GM23338 (cell line): ENCODE data around the gene GABBR1. TPM values are rescaled to one million over a fixed set of nuclear protein-coding genes. Genes with fewer than 3 reads are reported as not detected.

Experiments
- ATAC-seq: fragments of 200-7000 bp; cut with Tn5 transposase; 3 replicates; pipeline ENCODE4 v1.9.1; 2020
- DNase-seq: peaks from one replicate; pipeline ENCODE4 v3.0.0-alpha.2; 2015; ENCODE audit warnings: low spot score
- H2AFZ ChIP-seq: fragments of 200-600 bp; sonication (generic); 2 replicates; pipeline ENCODE4 v1.8.0; 2016; ENCODE audit warnings: antibody characterized with exemption, mild to moderate bottlenecking, moderate library complexity
- H3F3A ChIP-seq: fragments of 200-600 bp; sonication (generic); replicated peaks from 2 replicates; pipeline ENCODE4 v1.8.0; 2017; ENCODE audit warnings: antibody characterized with exemption, mixed run types, low read depth
- H3K27ac ChIP-seq: fragments of 200-600 bp; sonication (generic); 2 replicates; pipeline ENCODE4 v1.6.1; 2016; ENCODE audit warnings: low read depth
- H3K27me3 ChIP-seq: fragments of 200-600 bp; sonication (generic); 2 replicates; pipeline ENCODE4 v1.8.0; 2016; ENCODE audit warnings: mild to moderate bottlenecking, mixed run types, moderate library complexity; ENCODE audit not compliant: insufficient read depth
- H3K36me3 ChIP-seq: fragments of 200-600 bp; sonication (generic); 2 replicates; pipeline ENCODE4 v1.8.0; 2016; ENCODE audit warnings: mild to moderate bottlenecking; ENCODE audit not compliant: insufficient read depth
- H3K4me1 ChIP-seq: fragments of 200-600 bp; sonication (generic); 2 replicates; pipeline ENCODE4 v1.8.0; 2016; ENCODE audit warnings: mild to moderate bottlenecking, moderate library complexity; ENCODE audit not compliant: insufficient read depth
- H3K4me2 ChIP-seq: fragments of 200-600 bp; sonication (generic); 2 replicates; pipeline ENCODE4 v1.7.1; 2017; ENCODE audit warnings: mixed run types
- H3K4me3 ChIP-seq: fragments of 200-600 bp; sonication (generic); 2 replicates; pipeline ENCODE4 v1.6.1; 2016; ENCODE audit warnings: mixed run types
- H3K79me2 ChIP-seq: fragments of 200-600 bp; sonication (generic); replicated peaks from 2 replicates; pipeline ENCODE4 v1.8.0; 2017; ENCODE audit warnings: mild to moderate bottlenecking; ENCODE audit not compliant: insufficient read depth
- H3K9me2 ChIP-seq: fragments of 200-600 bp; sonication (generic); 2 replicates; pipeline ENCODE4 v1.8.0; 2017; ENCODE audit not compliant: insufficient read depth
- H4K20me1 ChIP-seq: fragments of 200-600 bp; sonication (generic); replicated peaks from 2 replicates; pipeline ENCODE4 v1.8.0; 2017; ENCODE audit warnings: mild to moderate bottlenecking; ENCODE audit not compliant: insufficient read depth
- H3K27ac Mint-ChIP-seq: 2 replicates; pipeline ENCODE4 v1.8.0; 2020; ENCODE audit warnings: inconsistent platforms, mild to moderate bottlenecking, moderate library complexity, mixed read lengths
- H3K27me3 Mint-ChIP-seq: 3 replicates; pipeline ENCODE4 v1.8.0; 2022; ENCODE audit warnings: low read depth, mild to moderate bottlenecking, moderate library complexity, mixed read lengths, inconsistent platforms; ENCODE audit not compliant: insufficient read depth, poor library complexity
- H3K36me3 Mint-ChIP-seq: 3 replicates; pipeline ENCODE4 v1.8.0; 2021; ENCODE audit warnings: low read depth, mild to moderate bottlenecking, inconsistent platforms, moderate library complexity, mixed read lengths
- H3K4me1 Mint-ChIP-seq: 3 replicates; pipeline ENCODE4 v1.8.0; 2020; ENCODE audit warnings: mild to moderate bottlenecking, inconsistent platforms, mixed read lengths
- H3K4me3 Mint-ChIP-seq: 3 replicates; pipeline ENCODE4 v1.8.0; 2021; ENCODE audit warnings: moderate library complexity, mild to moderate bottlenecking, inconsistent platforms, mixed read lengths
- H3K9me3 Mint-ChIP-seq: 3 replicates; pipeline ENCODE4 v1.8.0; 2020; ENCODE audit warnings: moderate library complexity, mild to moderate bottlenecking, inconsistent platforms, mixed read lengths
- CREB1 ChIP-seq: fragments of 250-450 bp; sonication (Bioruptor Pico); IDR thresholded peaks from 2 replicates; pipeline ENCODE4 v1.5.0; 2020; ENCODE audit warnings: low read depth, mild to moderate bottlenecking, moderate library complexity
- CTCF ChIP-seq, 2 experiments: fragments of 200-600 bp in 1 of 2; sonication (generic) in 1 of 2; conservative IDR thresholded peaks; 2 replicates each; pipeline versions ENCODE4 v1.5.1 to v1.6.1; 2016 to 2017; ENCODE audit warnings: antibody characterized with exemption in 2 of 2, low read depth in 2 of 2, mild to moderate bottlenecking in 2 of 2, moderate library complexity in 1 of 2
- ETS1 ChIP-seq: IDR thresholded peaks from 2 replicates; pipeline ENCODE4 v1.6.1; 2016; ENCODE audit warnings: antibody characterized with exemption
- EZH2 ChIP-seq: fragments of 200-600 bp; sonication (generic); IDR thresholded peaks from one replicate; pipeline ENCODE4 v1.8.0; 2017; ENCODE audit warnings: antibody characterized with exemption, mild to moderate bottlenecking, low read depth; ENCODE audit not compliant: unreplicated experiment
- EZH2phosphoT487 ChIP-seq: fragments of 200-600 bp; sonication (generic); IDR thresholded peaks from one replicate; pipeline ENCODE4 v1.8.1; 2018; ENCODE audit warnings: antibody characterized with exemption; ENCODE audit not compliant: unreplicated experiment
- JUNB ChIP-seq: IDR thresholded peaks from one replicate; pipeline ENCODE4 v1.6.1; 2016; ENCODE audit warnings: antibody characterized with exemption; ENCODE audit not compliant: unreplicated experiment
- NANOG ChIP-seq: IDR thresholded peaks from 2 replicates; pipeline ENCODE4 v1.6.1; 2016; ENCODE audit warnings: antibody characterized with exemption, borderline replicate concordance
- POLR2AphosphoS5 ChIP-seq: IDR thresholded peaks from 2 replicates; pipeline ENCODE4 v1.6.1; 2016; ENCODE audit warnings: antibody characterized with exemption, low read depth
- STAT1 ChIP-seq: IDR thresholded peaks from one replicate; pipeline ENCODE4 v1.6.1; 2016; ENCODE audit warnings: antibody characterized with exemption; ENCODE audit not compliant: unreplicated experiment
- ZNF114 ChIP-seq: fragments of 250-450 bp; sonication (Bioruptor Pico); IDR thresholded peaks from 2 replicates; pipeline ENCODE4 v1.5.0; 2020; ENCODE audit warnings: mild to moderate bottlenecking, moderate library complexity
- ZNF331 ChIP-seq: fragments of 250-450 bp; sonication (Bioruptor Pico); IDR thresholded peaks from 2 replicates; pipeline ENCODE4 v1.5.0; 2020; ENCODE audit warnings: low read depth, mild to moderate bottlenecking, moderate library complexity
- polyA plus RNA-seq: library from polyadenylated mRNA; unstranded; fragments of >200 nt; fragmentation: Nextera tagmentation; extraction: Ambion mirVana; gene quantifications from 2 replicates; pipeline ENCODE4 v1.2.1, GENCODE V29; 2016
- total RNA-seq: library from RNA; depleted of rRNA; stranded (reverse); fragments of >200 nt; shearing (Covaris generic); gene quantifications from 2 replicates; pipeline ENCODE4 v1.2.3, GENCODE V29; 2014
- TF ChIP-seq, protein P1 (sequence below): fragments of 250-450 bp; sonication (Bioruptor Pico); IDR thresholded peaks from 2 replicates; pipeline ENCODE4 v1.5.0; 2020; ENCODE audit warnings: mild to moderate bottlenecking, moderate library complexity
- TF ChIP-seq, protein P2 (sequence below): IDR thresholded peaks from one replicate; pipeline ENCODE4 v1.6.1; 2018; ENCODE audit warnings: antibody characterized with exemption; ENCODE audit not compliant: unreplicated experiment

GABBR1 gene
- total and polyA plus RNA-seq, 2 experiments from 2014 or later: 42.8 to 78.9 TPM

GRCh38 chr6:29608131-29608530 is 24.9 kb downstream of the GABBR1 start:
- H3K9me3 Mint-ChIP-seq: no peaks in the 10 kb centered on the region
- Histone ChIP-seq H3F3A (peaks cover 41% of the 10 kb centered on the region; the same call in 1 of the 2 replicates), H3K36me3 (peaks cover 76% of the 10 kb centered on the region), H3K27ac (no peak overlapping the region), H3K4me2 (no peak overlapping the region), H2AFZ (no peak overlapping the region), H3K9me2 (no peaks in the 10 kb centered on the region), H3K79me2 (peaks cover 10% of the 10 kb centered on the region; the same call in 1 of the 2 replicates), H3K4me1 (peaks cover 5% of the 10 kb centered on the region; the same call in 1 of the 2 replicates), H3K4me3 (no peak overlapping the region), H4K20me1 (peaks cover 21% of the 10 kb centered on the region), H3K27me3 (no peaks in the 10 kb centered on the region)
- peaks cover 95% of the 10 kb centered on the region for H3K36me3 Mint-ChIP-seq
- peaks cover 15% of the 10 kb centered on the region for H3K4me1 Mint-ChIP-seq
- peaks cover 5% of the 10 kb centered on the region for H3K27me3 Mint-ChIP-seq
- TF ChIP-seq, protein P1, sequence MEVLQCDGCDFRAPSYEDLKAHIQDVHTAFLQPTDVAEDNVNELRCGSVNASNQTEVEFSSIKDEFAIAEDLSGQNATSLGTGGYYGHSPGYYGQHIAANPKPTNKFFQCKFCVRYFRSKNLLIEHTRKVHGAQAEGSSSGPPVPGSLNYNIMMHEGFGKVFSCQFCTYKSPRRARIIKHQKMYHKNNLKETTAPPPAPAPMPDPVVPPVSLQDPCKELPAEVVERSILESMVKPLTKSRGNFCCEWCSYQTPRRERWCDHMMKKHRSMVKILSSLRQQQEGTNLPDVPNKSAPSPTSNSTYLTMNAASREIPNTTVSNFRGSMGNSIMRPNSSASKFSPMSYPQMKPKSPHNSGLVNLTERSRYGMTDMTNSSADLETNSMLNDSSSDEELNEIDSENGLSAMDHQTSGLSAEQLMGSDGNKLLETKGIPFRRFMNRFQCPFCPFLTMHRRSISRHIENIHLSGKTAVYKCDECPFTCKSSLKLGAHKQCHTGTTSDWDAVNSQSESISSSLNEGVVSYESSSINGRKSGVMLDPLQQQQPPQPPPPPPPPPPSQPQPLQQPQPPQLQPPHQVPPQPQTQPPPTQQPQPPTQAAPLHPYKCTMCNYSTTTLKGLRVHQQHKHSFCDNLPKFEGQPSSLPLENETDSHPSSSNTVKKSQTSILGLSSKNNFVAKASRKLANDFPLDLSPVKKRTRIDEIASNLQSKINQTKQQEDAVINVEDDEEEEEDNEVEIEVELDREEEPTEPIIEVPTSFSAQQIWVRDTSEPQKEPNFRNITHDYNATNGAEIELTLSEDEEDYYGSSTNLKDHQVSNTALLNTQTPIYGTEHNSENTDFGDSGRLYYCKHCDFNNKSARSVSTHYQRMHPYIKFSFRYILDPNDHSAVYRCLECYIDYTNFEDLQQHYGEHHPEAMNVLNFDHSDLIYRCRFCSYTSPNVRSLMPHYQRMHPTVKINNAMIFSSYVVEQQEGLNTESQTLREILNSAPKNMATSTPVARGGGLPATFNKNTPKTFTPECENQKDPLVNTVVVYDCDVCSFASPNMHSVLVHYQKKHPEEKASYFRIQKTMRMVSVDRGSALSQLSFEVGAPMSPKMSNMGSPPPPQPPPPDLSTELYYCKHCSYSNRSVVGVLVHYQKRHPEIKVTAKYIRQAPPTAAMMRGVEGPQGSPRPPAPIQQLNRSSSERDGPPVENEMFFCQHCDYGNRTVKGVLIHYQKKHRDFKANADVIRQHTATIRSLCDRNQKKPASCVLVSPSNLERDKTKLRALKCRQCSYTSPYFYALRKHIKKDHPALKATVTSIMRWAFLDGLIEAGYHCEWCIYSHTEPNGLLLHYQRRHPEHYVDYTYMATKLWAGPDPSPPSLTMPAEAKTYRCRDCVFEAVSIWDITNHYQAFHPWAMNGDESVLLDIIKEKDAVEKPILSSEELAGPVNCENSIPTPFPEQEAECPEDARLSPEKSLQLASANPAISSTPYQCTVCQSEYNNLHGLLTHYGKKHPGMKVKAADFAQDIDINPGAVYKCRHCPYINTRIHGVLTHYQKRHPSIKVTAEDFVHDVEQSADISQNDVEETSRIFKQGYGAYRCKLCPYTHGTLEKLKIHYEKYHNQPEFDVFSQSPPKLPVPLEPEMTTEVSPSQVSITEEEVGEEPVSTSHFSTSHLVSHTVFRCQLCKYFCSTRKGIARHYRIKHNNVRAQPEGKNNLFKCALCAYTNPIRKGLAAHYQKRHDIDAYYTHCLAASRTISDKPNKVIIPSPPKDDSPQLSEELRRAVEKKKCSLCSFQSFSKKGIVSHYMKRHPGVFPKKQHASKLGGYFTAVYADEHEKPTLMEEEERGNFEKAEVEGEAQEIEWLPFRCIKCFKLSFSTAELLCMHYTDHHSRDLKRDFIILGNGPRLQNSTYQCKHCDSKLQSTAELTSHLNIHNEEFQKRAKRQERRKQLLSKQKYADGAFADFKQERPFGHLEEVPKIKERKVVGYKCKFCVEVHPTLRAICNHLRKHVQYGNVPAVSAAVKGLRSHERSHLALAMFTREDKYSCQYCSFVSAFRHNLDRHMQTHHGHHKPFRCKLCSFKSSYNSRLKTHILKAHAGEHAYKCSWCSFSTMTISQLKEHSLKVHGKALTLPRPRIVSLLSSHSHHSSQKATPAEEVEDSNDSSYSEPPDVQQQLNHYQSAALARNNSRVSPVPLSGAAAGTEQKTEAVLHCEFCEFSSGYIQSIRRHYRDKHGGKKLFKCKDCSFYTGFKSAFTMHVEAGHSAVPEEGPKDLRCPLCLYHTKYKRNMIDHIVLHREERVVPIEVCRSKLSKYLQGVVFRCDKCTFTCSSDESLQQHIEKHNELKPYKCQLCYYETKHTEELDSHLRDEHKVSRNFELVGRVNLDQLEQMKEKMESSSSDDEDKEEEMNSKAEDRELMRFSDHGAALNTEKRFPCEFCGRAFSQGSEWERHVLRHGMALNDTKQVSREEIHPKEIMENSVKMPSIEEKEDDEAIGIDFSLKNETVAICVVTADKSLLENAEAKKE (CRISPR knock-in tag): no peak
- TF ChIP-seq NANOG: no peak
- TF ChIP-seq EZH2phosphoT487: no peak
- no peak for TF ChIP-seq JUNB
- TF ChIP-seq ETS1: no peak
- TF ChIP-seq CTCF (conservative IDR thresholded peaks at IDR 0.05; ENCODE audit: low read depth in 2 of 2): no peak
- TF ChIP-seq ZNF331 (CRISPR knock-in tag): no peak
- no peak for TF ChIP-seq POLR2AphosphoS5
- no peak for TF ChIP-seq CREB1 (CRISPR knock-in tag)
- TF ChIP-seq, protein P2, sequence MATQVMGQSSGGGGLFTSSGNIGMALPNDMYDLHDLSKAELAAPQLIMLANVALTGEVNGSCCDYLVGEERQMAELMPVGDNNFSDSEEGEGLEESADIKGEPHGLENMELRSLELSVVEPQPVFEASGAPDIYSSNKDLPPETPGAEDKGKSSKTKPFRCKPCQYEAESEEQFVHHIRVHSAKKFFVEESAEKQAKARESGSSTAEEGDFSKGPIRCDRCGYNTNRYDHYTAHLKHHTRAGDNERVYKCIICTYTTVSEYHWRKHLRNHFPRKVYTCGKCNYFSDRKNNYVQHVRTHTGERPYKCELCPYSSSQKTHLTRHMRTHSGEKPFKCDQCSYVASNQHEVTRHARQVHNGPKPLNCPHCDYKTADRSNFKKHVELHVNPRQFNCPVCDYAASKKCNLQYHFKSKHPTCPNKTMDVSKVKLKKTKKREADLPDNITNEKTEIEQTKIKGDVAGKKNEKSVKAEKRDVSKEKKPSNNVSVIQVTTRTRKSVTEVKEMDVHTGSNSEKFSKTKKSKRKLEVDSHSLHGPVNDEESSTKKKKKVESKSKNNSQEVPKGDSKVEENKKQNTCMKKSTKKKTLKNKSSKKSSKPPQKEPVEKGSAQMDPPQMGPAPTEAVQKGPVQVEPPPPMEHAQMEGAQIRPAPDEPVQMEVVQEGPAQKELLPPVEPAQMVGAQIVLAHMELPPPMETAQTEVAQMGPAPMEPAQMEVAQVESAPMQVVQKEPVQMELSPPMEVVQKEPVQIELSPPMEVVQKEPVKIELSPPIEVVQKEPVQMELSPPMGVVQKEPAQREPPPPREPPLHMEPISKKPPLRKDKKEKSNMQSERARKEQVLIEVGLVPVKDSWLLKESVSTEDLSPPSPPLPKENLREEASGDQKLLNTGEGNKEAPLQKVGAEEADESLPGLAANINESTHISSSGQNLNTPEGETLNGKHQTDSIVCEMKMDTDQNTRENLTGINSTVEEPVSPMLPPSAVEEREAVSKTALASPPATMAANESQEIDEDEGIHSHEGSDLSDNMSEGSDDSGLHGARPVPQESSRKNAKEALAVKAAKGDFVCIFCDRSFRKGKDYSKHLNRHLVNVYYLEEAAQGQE: no peak
- TF ChIP-seq STAT1: no peak
- no peak for TF ChIP-seq EZH2
- no peak for TF ChIP-seq ZNF114
- ATAC-seq: no peak
- no peak overlapping the region for H3K27ac Mint-ChIP-seq
- no peak for DNase-seq
- H3K4me3 Mint-ChIP-seq: no peak overlapping the region
